Pulmonary artery endothelial cell (primary cell): ENCODE results near the gene SYTL3. TPM values are rescaled to one million over a fixed set of nuclear protein-coding genes. Genes with fewer than 3 reads are reported as not detected.

Experiments
- total RNA-seq: library from RNA; depleted of rRNA; stranded (reverse); fragments of >200 nt; gene quantifications from 2 replicates; pipeline ENCODE4 v1.2.3, GENCODE V29; 2014

SYTL3 gene
- total RNA-seq, 1 donor from 2014 or later, result 0.92 TPM

Other genes with a start within 250 kb of the SYTL3 start
- 41.7 and 55.5 TPM in 2 replicates for gene TMEM181, start 90.0 kb upstream of the SYTL3 start, total RNA-seq
- 97.8 and 129 TPM in 2 replicates for gene DYNLT1, start 5.3 kb upstream of the SYTL3 start, total RNA-seq
- gene EZR, start 169.3 kb downstream of the SYTL3 start, total RNA-seq, result 110 and 172 TPM in 2 replicates